Activated naive CD8-positive, alpha-beta T cell treated with anti-CD3 and anti-CD28 coated beads, Interleukin-2, amount 50 U/mL, for 24 hours (primary cell): ENCODE data around the gene VAC14.

Source experiments
- ATAC-seq: fragments of 150-1000 bp; cut with Tn5 transposase; one replicate; pipeline ENCODE4 v1.10.0; 2021
- DNase-seq: peaks from one replicate; pipeline ENCODE4 v3.0.0; 2021
- H3K27ac Mint-ChIP-seq: one replicate; pipeline ENCODE4 v1.8.0; 2021; ENCODE audit warnings: mild to moderate bottlenecking, mixed read lengths
- H3K27me3 Mint-ChIP-seq: one replicate; pipeline ENCODE4 v1.8.0; 2021; ENCODE audit warnings: mixed read lengths
- H3K36me3 Mint-ChIP-seq: one replicate; pipeline ENCODE4 v1.8.0; 2021; ENCODE audit warnings: low read depth, mixed read lengths
- H3K4me1 Mint-ChIP-seq: one replicate; pipeline ENCODE4 v1.8.0; 2021; ENCODE audit warnings: mixed read lengths
- H3K4me3 Mint-ChIP-seq: one replicate; pipeline ENCODE4 v1.8.0; 2021; ENCODE audit warnings: mild to moderate bottlenecking, moderate library complexity, mixed read lengths
- H3K9me3 Mint-ChIP-seq: one replicate; pipeline ENCODE4 v1.8.0; 2021; ENCODE audit warnings: mixed read lengths

The VAC14 gene

DNA sequence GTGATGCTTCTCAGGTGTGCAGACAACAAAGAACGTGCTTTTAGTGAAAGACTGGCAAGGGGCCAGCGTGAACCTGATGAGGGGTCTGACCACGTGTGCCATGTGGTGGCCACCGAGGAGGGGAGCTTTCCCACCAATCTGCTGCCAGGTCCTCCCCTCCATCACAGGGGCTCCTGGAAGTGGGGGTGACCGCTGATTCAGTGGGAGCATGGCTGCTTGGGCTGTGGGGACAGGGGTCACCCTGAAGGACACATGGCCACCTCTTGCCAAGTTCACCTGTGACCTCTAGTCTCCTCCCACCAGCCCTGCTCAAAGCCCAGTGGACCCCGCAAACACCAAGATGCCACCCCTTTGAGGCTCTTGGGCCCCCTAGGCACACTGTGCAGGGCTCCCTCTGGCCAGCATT, 77.2 kb downstream of the VAC14 start:
- no peaks in the 10 kb centered on the region for H3K9me3 Mint-ChIP-seq
- no peak for DNase-seq
- H3K36me3 Mint-ChIP-seq = peaks cover 15% of the 10 kb centered on the region
- H3K27ac Mint-ChIP-seq = no peak overlapping the region
- no peak overlapping the region for H3K4me3 Mint-ChIP-seq
- ATAC-seq = no peak
- no peaks in the 10 kb centered on the region for H3K4me1 Mint-ChIP-seq
- H3K27me3 Mint-ChIP-seq = no peaks in the 10 kb centered on the region

DNA sequence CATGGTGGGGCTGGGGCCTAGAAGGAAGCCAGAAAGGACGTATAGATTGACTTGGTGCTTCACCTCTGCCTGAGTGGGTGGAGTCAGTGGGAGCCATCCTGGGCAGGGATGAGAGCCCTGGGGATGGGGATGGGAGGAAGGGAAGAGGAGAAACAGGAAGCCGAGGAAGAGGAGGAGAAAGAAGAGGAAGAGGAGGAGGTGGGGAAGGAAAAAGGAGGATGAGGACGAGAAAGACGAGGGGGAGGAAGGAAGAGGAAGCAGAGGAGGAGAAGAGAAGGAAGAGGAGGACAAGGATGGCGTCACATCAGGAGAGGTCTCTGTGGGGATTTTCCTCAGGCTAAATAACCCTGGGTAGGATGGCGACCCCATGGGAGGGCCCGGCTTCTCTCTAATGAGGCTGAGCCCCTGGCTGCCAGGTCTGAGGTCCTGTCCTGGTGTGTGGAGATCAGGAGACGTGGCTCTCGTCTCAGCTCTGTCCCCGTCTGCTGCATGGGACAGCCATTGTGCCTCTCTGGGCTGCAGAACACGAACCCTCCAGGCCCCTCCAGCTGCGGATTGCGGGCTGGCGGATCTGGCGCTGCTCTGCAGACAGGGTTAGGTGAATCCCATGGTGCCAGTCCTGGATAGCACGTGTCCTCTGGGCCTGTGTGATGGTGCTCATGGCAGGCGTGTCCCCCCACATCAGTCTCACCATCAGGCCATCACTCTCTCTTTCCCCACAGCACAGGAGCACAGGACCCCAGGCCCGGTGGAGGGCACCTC, 79.6 kb downstream of the VAC14 start:
- no peak for ATAC-seq
- H3K27ac Mint-ChIP-seq = no peak overlapping the region
- no peaks in the 10 kb centered on the region for H3K4me1 Mint-ChIP-seq
- no peaks in the 10 kb centered on the region for H3K27me3 Mint-ChIP-seq
- DNase-seq = no peak
- no peaks in the 10 kb centered on the region for H3K9me3 Mint-ChIP-seq
- H3K36me3 Mint-ChIP-seq = peaks cover 15% of the 10 kb centered on the region
- no peak overlapping the region for H3K4me3 Mint-ChIP-seq

DNA sequence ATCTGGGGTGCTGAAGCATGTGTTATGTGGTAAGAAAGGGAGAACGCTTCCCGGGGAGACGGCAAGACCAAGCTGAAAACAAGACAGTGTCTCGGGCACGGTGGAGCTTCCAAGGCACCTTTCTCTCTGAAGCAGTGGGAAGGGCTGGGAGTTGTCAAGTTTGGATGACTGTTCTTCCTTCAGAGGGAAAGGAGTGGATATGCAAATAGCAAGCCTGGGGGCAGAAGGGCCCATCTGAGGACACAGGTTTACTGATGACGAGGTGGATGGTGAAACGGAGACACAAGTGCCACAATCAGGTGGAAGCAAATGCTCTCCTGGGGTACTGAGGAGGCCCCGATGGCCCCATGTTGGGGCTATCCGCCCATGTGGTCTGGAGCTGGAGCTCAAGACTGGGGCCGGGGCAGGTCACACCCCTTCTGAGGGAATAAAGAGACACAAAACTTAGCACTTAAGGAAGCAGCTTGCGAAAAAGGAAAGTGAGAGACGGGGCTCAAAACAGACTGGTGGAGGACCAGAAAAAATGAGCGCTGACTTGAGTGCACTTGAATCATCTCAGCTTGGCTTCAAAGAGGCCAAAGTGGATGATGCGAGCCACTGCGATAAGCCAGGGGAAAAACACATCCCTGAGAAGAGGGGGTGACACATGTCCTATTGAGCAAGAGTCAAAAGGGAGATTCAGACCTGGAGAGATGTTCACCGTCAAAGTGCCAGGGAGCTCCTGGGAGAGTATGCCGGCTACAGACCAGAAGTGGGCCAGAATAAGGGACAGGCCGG, 80.3 kb downstream of the VAC14 start:
- ATAC-seq (no peak), DNase-seq (no peak)
- no peaks in the 10 kb centered on the region for H3K4me1 Mint-ChIP-seq
- H3K27me3 Mint-ChIP-seq = no peaks in the 10 kb centered on the region
- no peak overlapping the region for H3K4me3 Mint-ChIP-seq
- no peak overlapping the region for H3K27ac Mint-ChIP-seq
- peaks cover 15% of the 10 kb centered on the region for H3K36me3 Mint-ChIP-seq
- H3K9me3 Mint-ChIP-seq = no peaks in the 10 kb centered on the region

DNA sequence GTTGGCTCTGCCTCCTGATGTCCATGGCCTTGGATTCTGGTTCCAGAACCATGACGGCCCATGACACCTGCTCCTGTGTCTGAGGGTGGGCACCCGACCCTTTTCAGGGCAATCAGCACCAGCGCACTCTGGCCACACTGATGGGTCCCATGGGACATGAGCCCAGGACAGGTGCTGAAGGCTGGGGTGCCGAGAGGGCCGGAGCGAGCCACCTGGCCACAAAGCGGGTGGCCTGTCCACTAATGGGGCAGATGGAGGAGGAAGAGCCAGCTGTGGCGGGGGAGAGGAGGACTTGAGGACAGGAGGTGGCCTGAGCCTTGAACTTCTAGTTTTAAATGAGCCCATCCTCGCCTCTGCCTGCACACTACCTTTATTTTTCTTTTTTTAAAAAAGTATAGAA, 83.9 kb downstream of the VAC14 start:
- Mint-ChIP-seq H3K36me3 (peaks cover 17% of the 10 kb centered on the region), H3K4me3 (no peak overlapping the region), H3K27me3 (no peaks in the 10 kb centered on the region), H3K9me3 (no peaks in the 10 kb centered on the region), H3K4me1 (no peaks in the 10 kb centered on the region), H3K27ac (no peak overlapping the region)
- ATAC-seq (no peak), DNase-seq (no peak)

DNA sequence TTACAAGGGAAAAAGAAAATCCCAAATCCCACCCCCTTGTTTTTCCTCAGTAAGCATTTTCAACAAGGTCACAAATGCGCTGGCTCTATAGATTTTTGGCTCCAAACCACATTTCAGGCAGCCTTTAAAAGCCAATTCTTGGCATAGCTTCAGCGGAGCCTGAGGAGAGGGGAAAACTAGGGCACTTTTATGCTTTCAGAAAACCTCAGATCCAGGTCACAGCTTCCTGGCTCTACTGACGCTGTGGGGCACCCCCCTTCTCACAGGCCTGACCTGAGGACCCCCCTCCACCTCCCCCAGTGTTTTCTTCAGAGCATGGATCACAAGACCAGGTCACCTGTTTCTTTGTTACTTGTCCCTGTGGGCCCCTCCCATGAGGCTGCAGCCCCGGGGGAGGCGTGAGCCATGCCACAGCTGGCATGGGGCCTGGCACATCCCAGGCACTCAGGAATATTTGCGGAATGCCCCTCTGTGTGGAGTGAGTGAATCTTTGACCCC, 85.0 kb downstream of the VAC14 start:
- Mint-ChIP-seq H3K27ac (no peak overlapping the region), H3K9me3 (no peaks in the 10 kb centered on the region), H3K4me1 (no peaks in the 10 kb centered on the region), H3K36me3 (peaks cover 14% of the 10 kb centered on the region), H3K4me3 (no peak overlapping the region), H3K27me3 (no peaks in the 10 kb centered on the region)
- ATAC-seq = no peak
- DNase-seq = no peak

GRCh38 chr16:70715055-70715858, 85.7 kb downstream of the VAC14 start:
- DNase-seq (no peak), ATAC-seq (no peak)
- Mint-ChIP-seq H3K4me3 (no peak overlapping the region), H3K27ac (peak overlapping the region; percentile 18), H3K36me3 (peaks cover 8% of the 10 kb centered on the region), H3K9me3 (no peaks in the 10 kb centered on the region), H3K27me3 (no peaks in the 10 kb centered on the region), H3K4me1 (no peaks in the 10 kb centered on the region)

DNA sequence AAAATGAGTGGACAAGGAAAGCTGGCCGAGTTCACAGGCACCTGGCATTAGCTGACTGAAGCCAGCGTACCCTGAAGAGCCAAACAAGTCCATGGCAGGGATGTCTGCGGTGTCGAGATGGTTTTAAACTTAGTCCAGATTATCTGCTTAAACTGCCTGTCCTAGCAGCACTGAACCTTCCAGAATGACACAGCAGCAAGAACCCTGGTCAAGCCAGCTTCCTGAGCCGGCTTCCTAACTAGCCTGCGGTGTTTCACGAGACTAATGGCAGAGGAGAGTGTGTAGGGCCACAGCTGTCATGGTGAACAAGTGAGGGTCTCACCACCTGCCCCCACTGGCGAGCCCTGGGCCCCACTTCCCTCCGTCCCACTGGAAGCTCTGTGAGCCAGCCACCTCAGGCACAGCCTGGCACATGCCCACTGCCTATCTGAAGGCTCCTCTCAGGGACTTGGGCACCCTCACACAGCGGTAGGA, 86.3 kb downstream of the VAC14 start:
- Mint-ChIP-seq H3K4me1 (no peaks in the 10 kb centered on the region), H3K4me3 (no peak overlapping the region), H3K36me3 (peaks cover 2% of the 10 kb centered on the region), H3K9me3 (no peaks in the 10 kb centered on the region), H3K27ac (peak overlapping the region; percentile 18), H3K27me3 (no peaks in the 10 kb centered on the region)
- DNase-seq (no peak), ATAC-seq (no peak)

- Mint-ChIP-seq H3K9me3 (no peaks in the 10 kb centered on the region), H3K4me1 (no peaks in the 10 kb centered on the region), H3K27me3 (no peaks in the 10 kb centered on the region), H3K36me3 (peaks cover 2% of the 10 kb centered on the region), H3K27ac (no peak overlapping the region), H3K4me3 (no peak overlapping the region)
- ATAC-seq (no peak), DNase-seq (no peak)
These were observed 87.1 kb downstream of the VAC14 start for GRCh38 chr16:70713824-70714223.

DNA sequence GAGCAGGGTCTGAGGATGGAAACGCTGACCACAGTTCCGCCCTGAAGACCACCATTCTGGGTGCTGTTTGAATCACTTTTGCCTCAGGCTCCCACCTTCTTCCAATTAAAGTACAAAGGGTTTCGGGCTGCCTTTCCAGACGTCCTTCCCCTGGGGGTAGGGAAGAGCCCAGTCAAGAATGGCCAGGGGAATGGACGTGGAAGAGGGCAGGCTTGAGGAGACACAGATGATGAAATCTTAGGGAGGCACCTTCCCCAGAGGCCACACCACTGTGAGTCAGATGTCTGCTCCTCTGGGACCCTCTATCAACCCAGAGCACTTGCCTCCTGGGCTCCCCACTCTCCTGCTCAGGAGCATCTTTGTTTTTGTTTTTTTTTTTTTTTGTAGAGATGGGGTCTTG, 87.6 kb downstream of the VAC14 start:
- no peak for ATAC-seq
- H3K9me3 Mint-ChIP-seq = no peaks in the 10 kb centered on the region
- H3K4me3 Mint-ChIP-seq = no peak overlapping the region
- peaks cover 2% of the 10 kb centered on the region for H3K36me3 Mint-ChIP-seq
- no peak for DNase-seq
- no peaks in the 10 kb centered on the region for H3K4me1 Mint-ChIP-seq
- H3K27me3 Mint-ChIP-seq = no peaks in the 10 kb centered on the region
- H3K27ac Mint-ChIP-seq = no peak overlapping the region

GRCh38 chr16:70712942-70713341, 88.0 kb downstream of the VAC14 start:
- no peaks in the 10 kb centered on the region for H3K4me1 Mint-ChIP-seq
- DNase-seq (no peak), ATAC-seq (no peak)
- no peak overlapping the region for H3K27ac Mint-ChIP-seq
- peaks cover 2% of the 10 kb centered on the region for H3K36me3 Mint-ChIP-seq
- no peaks in the 10 kb centered on the region for H3K27me3 Mint-ChIP-seq
- no peaks in the 10 kb centered on the region for H3K9me3 Mint-ChIP-seq
- no peak overlapping the region for H3K4me3 Mint-ChIP-seq

DNA sequence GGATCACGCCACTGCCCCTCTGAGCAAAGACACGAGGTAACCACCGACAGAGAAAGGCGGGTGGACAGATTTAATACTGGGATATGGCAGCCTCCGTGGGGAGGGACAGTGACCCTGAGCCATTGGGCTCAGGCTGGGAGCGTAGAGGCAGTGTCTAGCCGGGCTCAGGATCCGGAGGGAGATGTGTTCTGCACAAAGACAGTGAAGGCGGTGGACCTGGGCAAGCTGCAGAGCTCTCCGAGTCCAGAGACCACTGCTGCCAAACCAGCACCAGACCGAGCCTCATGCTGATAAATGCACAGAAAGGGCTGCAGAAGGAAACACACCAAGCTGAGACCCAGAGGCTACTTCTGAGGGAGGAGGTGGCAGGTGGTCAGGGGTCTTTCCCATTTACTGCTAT, 88.6 kb downstream of the VAC14 start:
- Mint-ChIP-seq H3K27me3 (no peaks in the 10 kb centered on the region), H3K27ac (no peak overlapping the region), H3K4me3 (no peak overlapping the region), H3K36me3 (peaks cover 2% of the 10 kb centered on the region), H3K4me1 (no peaks in the 10 kb centered on the region), H3K9me3 (no peaks in the 10 kb centered on the region)
- ATAC-seq (no peak), DNase-seq (no peak)

DNA sequence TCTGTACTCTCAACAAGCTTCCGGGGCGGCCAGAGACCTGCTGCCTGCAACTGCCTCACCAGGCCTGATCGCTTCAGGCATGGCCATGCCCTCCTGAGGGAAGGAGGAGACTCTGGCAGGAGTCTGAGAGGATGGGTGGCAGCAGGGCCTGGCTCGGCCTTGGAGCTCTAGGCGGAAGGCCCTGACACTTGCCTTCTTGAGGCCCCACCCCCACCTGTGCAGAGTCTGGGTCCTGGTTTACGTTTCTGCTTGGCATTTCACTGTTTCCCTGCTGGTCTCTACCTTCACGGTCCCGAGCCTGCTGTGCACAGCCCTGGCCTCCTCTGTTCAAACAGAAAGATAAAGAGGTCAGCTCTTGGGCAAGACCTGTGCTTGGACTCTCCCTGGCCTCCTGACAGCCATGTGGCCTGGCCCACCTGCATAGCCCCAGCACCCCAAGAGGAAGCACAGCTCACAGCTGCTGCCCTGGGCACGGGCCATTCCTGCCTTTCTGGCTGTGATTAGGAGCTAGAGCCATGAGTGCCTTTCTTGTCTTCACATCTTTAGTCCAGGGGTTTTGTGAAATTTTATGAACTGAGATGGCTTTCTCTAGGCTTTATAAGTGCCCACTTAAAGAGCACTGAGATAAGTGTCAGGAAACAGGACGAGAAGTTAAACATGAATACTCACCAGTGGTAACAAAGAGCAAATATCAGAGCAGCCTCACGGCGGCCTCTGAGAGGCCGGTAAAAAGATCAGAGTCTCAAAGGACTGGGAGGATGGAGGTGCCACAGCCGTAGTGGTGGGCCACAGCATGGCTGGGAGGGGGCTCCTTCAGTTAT, 89.5 kb downstream of the VAC14 start:
- H3K4me1 Mint-ChIP-seq = no peaks in the 10 kb centered on the region
- no peak overlapping the region for H3K4me3 Mint-ChIP-seq
- no peaks in the 10 kb centered on the region for H3K27me3 Mint-ChIP-seq
- no peak for DNase-seq
- no peak for ATAC-seq
- H3K36me3 Mint-ChIP-seq = peaks cover 2% of the 10 kb centered on the region
- H3K9me3 Mint-ChIP-seq = no peaks in the 10 kb centered on the region
- H3K27ac Mint-ChIP-seq = no peak overlapping the region

DNA sequence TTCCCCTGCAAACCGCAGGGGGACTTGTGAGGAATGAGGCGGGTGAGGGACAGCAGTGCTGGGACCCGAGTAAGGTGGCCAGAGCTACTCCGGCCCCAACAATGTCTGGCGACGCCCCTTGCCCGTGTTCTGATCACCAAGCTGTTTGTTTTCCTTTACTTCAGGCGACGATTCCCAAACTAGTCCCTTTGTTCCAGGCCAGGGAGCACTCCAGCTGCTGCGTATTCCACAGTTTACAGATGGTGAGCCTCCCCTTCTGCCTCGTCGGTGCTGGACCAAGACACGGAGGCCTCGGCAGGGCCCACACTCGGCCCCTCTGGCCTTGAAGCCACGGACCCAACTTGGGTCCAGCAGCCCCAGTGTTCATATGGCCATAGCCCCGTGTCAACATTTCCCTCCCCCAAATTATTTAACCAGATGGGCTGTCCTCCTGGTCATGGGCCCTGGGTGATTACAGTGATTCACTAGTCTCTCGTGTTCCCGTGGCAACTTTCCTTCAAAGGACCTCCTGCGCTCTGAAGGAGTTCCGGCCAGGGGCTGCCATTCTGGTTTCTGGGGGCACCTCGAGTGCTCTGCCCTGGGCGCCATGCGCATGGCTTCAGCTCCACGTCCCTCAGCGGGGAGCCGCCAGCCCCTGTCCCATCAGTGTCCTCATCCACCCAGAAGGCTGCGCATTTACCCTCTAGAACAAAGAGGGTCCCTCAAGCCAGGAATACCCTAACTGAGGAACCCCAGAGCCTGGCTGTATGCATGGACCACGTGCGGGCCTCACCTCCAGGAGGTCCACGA, 90.3 kb downstream of the VAC14 start:
- DNase-seq (no peak), ATAC-seq (no peak)
- Mint-ChIP-seq H3K9me3 (no peaks in the 10 kb centered on the region), H3K27me3 (no peaks in the 10 kb centered on the region), H3K4me3 (no peak overlapping the region), H3K4me1 (no peaks in the 10 kb centered on the region), H3K36me3 (peaks cover 2% of the 10 kb centered on the region), H3K27ac (no peak overlapping the region)
